ENCODE data around the gene TMEM198.
A peak's percentile ranks its signal among the peaks of the same experiment; 100 is the strongest.

The TMEM198 gene

DNA sequence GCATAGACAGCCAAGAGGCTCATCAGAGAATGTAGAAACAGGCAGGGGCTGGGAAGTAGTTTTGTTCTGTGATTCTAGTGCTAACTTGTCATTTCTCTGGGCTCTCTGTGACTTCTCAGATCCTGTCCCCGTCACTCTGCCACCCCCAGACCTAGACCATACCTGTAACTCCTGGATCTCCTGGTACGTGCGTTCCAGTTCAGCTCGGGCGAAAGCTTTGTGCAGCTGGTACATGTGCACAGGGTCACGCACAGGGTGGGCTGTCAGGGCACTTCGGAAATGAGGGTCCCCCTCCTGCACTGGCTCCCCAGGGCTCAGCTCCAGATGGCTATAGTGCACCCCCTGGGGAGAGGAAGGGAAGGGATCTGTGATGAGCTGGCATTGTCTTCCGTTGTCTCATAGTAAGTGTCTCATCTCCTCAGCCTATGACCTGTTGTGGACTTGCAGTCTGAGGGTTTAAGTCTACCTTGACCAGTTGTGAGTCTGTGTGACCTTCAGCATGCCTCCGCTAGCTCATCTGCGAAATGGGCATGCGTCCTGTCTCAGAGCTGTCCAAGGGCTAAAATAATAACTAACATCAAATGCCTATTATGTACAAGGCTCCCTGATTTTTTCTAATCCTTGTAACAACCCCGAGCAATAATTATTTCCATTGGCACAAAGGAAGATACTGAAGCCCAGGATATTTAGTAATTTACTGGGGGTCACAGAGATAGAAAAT is 2.9 kb upstream of the TMEM198 start:
- Histone ChIP-seq H3F3A (ENCODE audit: control insufficient read depth, insufficient read depth) (no peaks in the 10 kb centered on the region), H4K20me1 (ENCODE audit: control insufficient read depth, insufficient read depth, low read depth, low read length) (peaks cover 6% of the 10 kb centered on the region), H3K4me3 (ENCODE audit: low read length) (peak overlapping the region; percentile 90; the same call in 1 of the 2 replicates), H3K9me3 (ENCODE audit: control insufficient read depth, insufficient read depth, low read length) (no peaks in the 10 kb centered on the region), H3K4me1 (ENCODE audit: control insufficient read depth, low read length) (peaks cover 22% of the 10 kb centered on the region), H3K9me2 (replicated peaks; ENCODE audit: control insufficient read depth, low read length) (no peaks in the 10 kb centered on the region), H3K4me2 (ENCODE audit: low read length) (peak overlapping the region; percentile 74), H3K36me3 (ENCODE audit: control insufficient read depth, low read length) (peaks cover 25% of the 10 kb centered on the region), H3K79me2 (ENCODE audit: control insufficient read depth, low read length) (peaks cover 8% of the 10 kb centered on the region), H3K27me3 (ENCODE audit: control insufficient read depth, low read length) (peaks cover 13% of the 10 kb centered on the region; the same call in 1 of the 2 replicates), H3K27ac (ENCODE audit: low read depth, low read length) (no peak overlapping the region)
- TF ChIP-seq EZH2phosphoT487 (IDR thresholded peaks at IDR 0.05; ENCODE audit: borderline replicate concordance, low read length), result no peak
- TF ChIP-seq, protein P1, sequence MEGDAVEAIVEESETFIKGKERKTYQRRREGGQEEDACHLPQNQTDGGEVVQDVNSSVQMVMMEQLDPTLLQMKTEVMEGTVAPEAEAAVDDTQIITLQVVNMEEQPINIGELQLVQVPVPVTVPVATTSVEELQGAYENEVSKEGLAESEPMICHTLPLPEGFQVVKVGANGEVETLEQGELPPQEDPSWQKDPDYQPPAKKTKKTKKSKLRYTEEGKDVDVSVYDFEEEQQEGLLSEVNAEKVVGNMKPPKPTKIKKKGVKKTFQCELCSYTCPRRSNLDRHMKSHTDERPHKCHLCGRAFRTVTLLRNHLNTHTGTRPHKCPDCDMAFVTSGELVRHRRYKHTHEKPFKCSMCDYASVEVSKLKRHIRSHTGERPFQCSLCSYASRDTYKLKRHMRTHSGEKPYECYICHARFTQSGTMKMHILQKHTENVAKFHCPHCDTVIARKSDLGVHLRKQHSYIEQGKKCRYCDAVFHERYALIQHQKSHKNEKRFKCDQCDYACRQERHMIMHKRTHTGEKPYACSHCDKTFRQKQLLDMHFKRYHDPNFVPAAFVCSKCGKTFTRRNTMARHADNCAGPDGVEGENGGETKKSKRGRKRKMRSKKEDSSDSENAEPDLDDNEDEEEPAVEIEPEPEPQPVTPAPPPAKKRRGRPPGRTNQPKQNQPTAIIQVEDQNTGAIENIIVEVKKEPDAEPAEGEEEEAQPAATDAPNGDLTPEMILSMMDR (IDR thresholded peaks at IDR 0.05; ENCODE audit: low read depth, low read length, poor library complexity, severe bottlenecking), result no peak

DNA sequence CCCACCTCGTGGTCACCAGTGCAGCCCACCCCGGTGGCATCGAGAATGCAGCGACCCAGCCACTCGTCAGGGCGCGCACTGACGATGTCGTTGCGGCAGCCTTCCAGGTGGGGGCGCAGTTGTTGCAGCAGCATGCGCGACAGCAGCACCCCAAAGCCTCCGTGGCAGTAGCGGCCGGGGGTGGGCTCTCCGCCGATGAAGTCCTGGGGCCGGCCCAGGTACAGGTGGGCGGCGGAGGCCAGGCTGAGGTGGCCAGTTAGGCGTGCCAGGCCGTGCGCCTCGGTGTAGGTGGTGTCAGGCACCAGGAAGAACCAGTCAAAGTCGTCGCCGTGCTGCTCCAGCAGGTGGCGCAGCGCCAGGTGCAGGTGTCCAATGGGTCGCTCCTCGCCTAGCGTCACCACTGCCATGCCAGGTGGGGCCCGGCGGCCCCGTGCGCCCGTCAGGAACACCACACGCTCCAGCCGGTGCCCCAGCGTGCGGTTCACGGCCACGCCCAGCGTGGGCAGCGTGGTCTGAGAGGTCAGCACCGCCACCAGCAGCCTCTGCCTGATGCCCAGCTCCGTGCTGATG is 2.1 kb upstream of the TMEM198 start:
- H3F3A ChIP-seq (ENCODE audit: control insufficient read depth, insufficient read depth), result no peaks in the 10 kb centered on the region
- H3K9me3 ChIP-seq (ENCODE audit: control insufficient read depth, insufficient read depth, low read length), result no peaks in the 10 kb centered on the region
- H3K4me3 ChIP-seq (ENCODE audit: low read length), result peak overlapping the region; percentile 90
- H3K27me3 ChIP-seq (ENCODE audit: control insufficient read depth, low read length), result peaks cover 15% of the 10 kb centered on the region; the same call in 1 of the 2 replicates
- H3K4me1 ChIP-seq (ENCODE audit: control insufficient read depth, low read length), result peaks cover 22% of the 10 kb centered on the region
- TF ChIP-seq EZH2phosphoT487 (IDR thresholded peaks at IDR 0.05; ENCODE audit: borderline replicate concordance, low read length), result no peak
- TF ChIP-seq, protein P1 (IDR thresholded peaks at IDR 0.05; ENCODE audit: low read depth, low read length, poor library complexity, severe bottlenecking), result peak; percentile 100
- H3K27ac ChIP-seq (ENCODE audit: low read depth, low read length), result no peak overlapping the region
- peak overlapping the region; percentile 74 for H3K4me2 ChIP-seq (ENCODE audit: low read length)
- peaks cover 25% of the 10 kb centered on the region for H3K36me3 ChIP-seq (ENCODE audit: control insufficient read depth, low read length)
- no peaks in the 10 kb centered on the region for H3K9me2 ChIP-seq (replicated peaks; ENCODE audit: control insufficient read depth, low read length)
- H4K20me1 ChIP-seq (ENCODE audit: control insufficient read depth, insufficient read depth, low read depth, low read length), result peaks cover 6% of the 10 kb centered on the region
- peaks cover 8% of the 10 kb centered on the region for H3K79me2 ChIP-seq (ENCODE audit: control insufficient read depth, low read length)

DNA sequence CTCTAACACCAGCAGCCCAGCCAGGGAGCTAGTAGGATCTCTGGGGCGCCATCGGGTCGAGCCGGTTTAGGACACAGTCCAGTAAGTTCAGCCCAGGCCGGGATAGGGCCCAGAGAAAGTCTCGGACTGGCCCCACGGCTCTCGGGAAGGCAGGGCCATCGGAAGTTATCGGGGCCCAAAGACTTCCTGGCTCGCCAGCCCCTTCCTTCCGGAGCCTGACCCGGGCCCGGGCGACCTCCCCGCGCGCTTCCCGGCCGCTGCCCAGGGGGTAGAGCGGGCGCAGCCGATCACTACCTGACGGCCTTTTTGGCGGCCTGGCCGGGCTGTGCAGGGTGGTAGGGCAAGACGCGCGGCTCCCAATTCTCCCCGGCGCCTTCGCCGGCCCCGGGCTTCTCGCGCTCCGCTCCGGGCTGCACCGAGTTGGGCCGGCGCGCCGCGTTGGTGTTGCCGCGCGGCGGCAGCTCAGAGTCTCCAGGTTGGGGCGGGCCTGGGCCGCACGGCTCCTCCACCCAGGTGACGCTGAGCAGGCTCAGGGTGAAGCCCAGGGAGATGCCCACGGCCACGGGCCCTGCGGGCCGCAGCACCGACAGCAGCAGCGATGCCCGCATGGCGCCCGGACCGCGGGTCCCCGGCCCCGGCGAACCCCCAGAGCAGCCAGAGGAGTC is 765 bp upstream of the TMEM198 start:
- Histone ChIP-seq H3K4me3 (ENCODE audit: low read length) (peak overlapping the region; percentile 90), H3K4me1 (ENCODE audit: control insufficient read depth, low read length) (peaks cover 22% of the 10 kb centered on the region), H3K4me2 (ENCODE audit: low read length) (peak overlapping the region; percentile 74), H4K20me1 (ENCODE audit: control insufficient read depth, insufficient read depth, low read depth, low read length) (peaks cover 6% of the 10 kb centered on the region), H3K27me3 (ENCODE audit: control insufficient read depth, low read length) (peaks cover 15% of the 10 kb centered on the region; the same call in 1 of the 2 replicates), H3F3A (ENCODE audit: control insufficient read depth, insufficient read depth) (no peaks in the 10 kb centered on the region), H3K79me2 (ENCODE audit: control insufficient read depth, low read length) (peaks cover 8% of the 10 kb centered on the region), H3K36me3 (ENCODE audit: control insufficient read depth, low read length) (peaks cover 25% of the 10 kb centered on the region), H3K9me3 (ENCODE audit: control insufficient read depth, insufficient read depth, low read length) (no peaks in the 10 kb centered on the region), H3K9me2 (replicated peaks; ENCODE audit: control insufficient read depth, low read length) (no peaks in the 10 kb centered on the region), H3K27ac (ENCODE audit: low read depth, low read length) (peak overlapping the region; percentile 66)
- TF ChIP-seq, protein P1 (IDR thresholded peaks at IDR 0.05; ENCODE audit: low read depth, low read length, poor library complexity, severe bottlenecking), result no peak
- no peak for TF ChIP-seq EZH2phosphoT487 (IDR thresholded peaks at IDR 0.05; ENCODE audit: borderline replicate concordance, low read length)

Data from DOHH2 (cell line).